ENCODE data around the gene FCER2. TPM values are rescaled to one million over a fixed set of nuclear protein-coding genes. Genes with fewer than 3 reads are reported as not detected.
A peak's percentile ranks its signal among the peaks of the same experiment; 100 is the strongest.

The FCER2 gene
- total RNA-seq, 1 experiment from 2014 or later: not detected

DNA sequence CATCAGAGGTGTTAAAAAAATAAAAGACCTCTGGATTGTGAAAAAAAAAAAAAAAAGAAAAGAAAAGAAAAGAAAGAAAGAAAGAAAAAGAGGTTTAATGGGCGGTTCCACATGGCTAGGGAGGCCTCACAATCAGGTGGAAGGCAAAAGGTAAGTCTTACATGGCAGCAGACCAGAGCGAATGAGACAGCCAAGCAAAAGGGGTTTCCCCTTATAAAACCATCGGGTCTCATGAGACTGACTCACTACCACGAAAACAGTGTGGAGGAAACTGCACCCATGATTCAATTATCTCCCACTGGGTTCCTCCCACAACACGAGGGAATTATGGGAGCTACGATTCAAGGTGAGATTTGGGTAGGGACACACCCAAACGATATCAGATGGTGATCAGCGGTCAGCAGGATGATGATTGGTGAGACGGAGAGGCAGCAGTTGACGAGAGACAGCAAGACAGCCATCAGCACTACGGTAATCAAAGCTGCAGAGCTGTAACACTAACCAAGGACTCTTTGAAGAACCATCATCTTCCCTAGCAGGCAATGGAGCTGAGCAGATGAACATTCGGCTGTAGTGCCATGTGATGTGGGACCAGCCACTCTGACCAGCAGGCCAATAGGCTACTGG is 49.3 kb upstream of the FCER2 start:
- H2BK5ac ChIP-seq (ENCODE audit: insufficient read length, low read length): no peak overlapping the region
- Mint-ChIP-seq H3K4me1 (peaks cover 25 to 32% of the 10 kb centered on the region in 2 experiments), H3K27ac (no peak overlapping the region), H3K27me3 (ENCODE audit: low read depth) (peaks cover 16% of the 10 kb centered on the region), H3K36me3 (ENCODE audit: insufficient read depth in 1 of 3, low read depth in 3 of 3) (peaks cover 0 to 6% (median 2%) of the 10 kb centered on the region in 3 experiments; a peak in 6 of 7 replicates), H3K4me3 (no peak overlapping the region; a peak in 1 of 5 replicates), H3K9me3 (peaks cover 11 to 32% of the 10 kb centered on the region in 2 experiments)
- no peak overlapping the region for H3K23ac ChIP-seq (ENCODE audit: insufficient read length, low read depth, low read length)
- H3K27ac ChIP-seq (ENCODE audit: insufficient read length, low read depth, low read length): no peak overlapping the region
- no peaks in the 10 kb centered on the region for H4K20me1 ChIP-seq (ENCODE audit: control insufficient read depth, insufficient read depth, insufficient read length)
- H3K9me3 ChIP-seq (ENCODE audit: control insufficient read depth, low read depth, low read length): no peaks in the 10 kb centered on the region
- no peak overlapping the region for H2BK15ac ChIP-seq (ENCODE audit: low read depth, low read length)
- no peak overlapping the region for H4K5ac ChIP-seq (ENCODE audit: insufficient read length, low read depth, low read length)
- H3K9ac ChIP-seq (ENCODE audit: extremely low read depth, insufficient read length, low read length): no peak overlapping the region
- no peaks in the 10 kb centered on the region for H3K79me1 ChIP-seq (ENCODE audit: insufficient read depth, low read depth, low read length, poor library complexity, severe bottlenecking)
- no peak overlapping the region for H2AFZ ChIP-seq (ENCODE audit: low read length)
- no peak overlapping the region for H3K56ac ChIP-seq (ENCODE audit: insufficient read length, low read depth, low read length)
- no peaks in the 10 kb centered on the region for H3K23me2 ChIP-seq (ENCODE audit: insufficient read length, low read depth, low read length, poor library complexity, severe bottlenecking)
- WGBS (ENCODE audit: extremely low coverage, insufficient read length, low lambda C conversion rate): no CpG with 5 or more reads among the region's 12 CpGs
- H2BK120ac ChIP-seq (ENCODE audit: low read depth, low read length, poor library complexity, severe bottlenecking): no peak overlapping the region
- H3K4me2 ChIP-seq (ENCODE audit: insufficient read depth, insufficient read length, low read length): no peak overlapping the region
- H2BK12ac ChIP-seq (ENCODE audit: insufficient read length, low read depth, low read length): no peak overlapping the region
- H4K91ac ChIP-seq (ENCODE audit: insufficient read length, low read depth, low read length): no peak overlapping the region
- H3K14ac ChIP-seq (ENCODE audit: insufficient read depth, low read length): no peak overlapping the region
- H3K4me1 ChIP-seq (ENCODE audit: insufficient read depth, low read length): peaks cover 6% of the 10 kb centered on the region; the same call in 1 of the 2 replicates
- no peak overlapping the region for H4K8ac ChIP-seq (replicated peaks; ENCODE audit: insufficient read length, low read depth, low read length)
- no peak for DNase-seq
- no peaks in the 10 kb centered on the region for H3K27me3 ChIP-seq (ENCODE audit: insufficient read depth, low read length)
- peak overlapping the region; percentile 11 for H3K18ac ChIP-seq (ENCODE audit: insufficient read length, low read depth, low read length)
- TF ChIP-seq, protein P1, sequence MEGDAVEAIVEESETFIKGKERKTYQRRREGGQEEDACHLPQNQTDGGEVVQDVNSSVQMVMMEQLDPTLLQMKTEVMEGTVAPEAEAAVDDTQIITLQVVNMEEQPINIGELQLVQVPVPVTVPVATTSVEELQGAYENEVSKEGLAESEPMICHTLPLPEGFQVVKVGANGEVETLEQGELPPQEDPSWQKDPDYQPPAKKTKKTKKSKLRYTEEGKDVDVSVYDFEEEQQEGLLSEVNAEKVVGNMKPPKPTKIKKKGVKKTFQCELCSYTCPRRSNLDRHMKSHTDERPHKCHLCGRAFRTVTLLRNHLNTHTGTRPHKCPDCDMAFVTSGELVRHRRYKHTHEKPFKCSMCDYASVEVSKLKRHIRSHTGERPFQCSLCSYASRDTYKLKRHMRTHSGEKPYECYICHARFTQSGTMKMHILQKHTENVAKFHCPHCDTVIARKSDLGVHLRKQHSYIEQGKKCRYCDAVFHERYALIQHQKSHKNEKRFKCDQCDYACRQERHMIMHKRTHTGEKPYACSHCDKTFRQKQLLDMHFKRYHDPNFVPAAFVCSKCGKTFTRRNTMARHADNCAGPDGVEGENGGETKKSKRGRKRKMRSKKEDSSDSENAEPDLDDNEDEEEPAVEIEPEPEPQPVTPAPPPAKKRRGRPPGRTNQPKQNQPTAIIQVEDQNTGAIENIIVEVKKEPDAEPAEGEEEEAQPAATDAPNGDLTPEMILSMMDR (conservative IDR thresholded peaks at IDR 0.05): no peak
- no peak overlapping the region for H2BK20ac ChIP-seq (ENCODE audit: low read depth, low read length, poor library complexity, severe bottlenecking)
- H3K4ac ChIP-seq (ENCODE audit: low read depth, low read length): no peak overlapping the region
- H3T11ph ChIP-seq (ENCODE audit: low read length): no peak overlapping the region
- no peak overlapping the region for H2AK5ac ChIP-seq (ENCODE audit: insufficient read length, low read length)
- H3K79me2 ChIP-seq (ENCODE audit: insufficient read depth, low read length): no peaks in the 10 kb centered on the region
